Adipose tissue (tissue), 3 donors: Measurements from ENCODE around the gene EMC9. TPM values are rescaled to one million over a fixed set of nuclear protein-coding genes. Genes with fewer than 3 reads are reported as not detected.

Source experiments
- H3K27ac ChIP-seq: one replicate; pipeline ENCODE4 v1.5.1; 2013; ENCODE audit warnings: low read depth, low read length
- WGBS, 3 donors: extraction: QIAGEN DNeasy Blood & Tissue Kit; methylation state at CpG; one replicate each; pipeline ENCODE4 v1.1.7; 2013; 5-methylcytosine and 5-hydroxymethylcytosine counted together
- polyA plus RNA-seq, 3 donors: library from polyadenylated mRNA; stranded (reverse); fragments of 200-250 nt; gene quantifications; one replicate each; pipeline ENCODE4 v1.2.3, GENCODE V29; 2013
- donor health status: healthy with polysubstance abuse.
- donor health status: Bipolar disorder and iron deficiency.
- donor health status: healthy.

The EMC9 gene
- polyA plus RNA-seq, 3 donors: 16.3 to 17.3 (median 17.2) TPM

- 87 to 93% (median 88%) methylated on average over 8 of the region's 8 CpGs for WGBS, 3 donors
- no peak overlapping the region for H3K27ac ChIP-seq
Measured at GRCh38 chr14:24137529-24138395, 3.6 kb downstream of the EMC9 start.

- WGBS, 3 donors: 23 to 36% (median 35%) methylated on average over 13 of the region's 13 CpGs
- H3K27ac ChIP-seq: no peak overlapping the region
Measured at GRCh38 chr14:24136684-24137528, 4.5 kb downstream of the EMC9 start.

DNA sequence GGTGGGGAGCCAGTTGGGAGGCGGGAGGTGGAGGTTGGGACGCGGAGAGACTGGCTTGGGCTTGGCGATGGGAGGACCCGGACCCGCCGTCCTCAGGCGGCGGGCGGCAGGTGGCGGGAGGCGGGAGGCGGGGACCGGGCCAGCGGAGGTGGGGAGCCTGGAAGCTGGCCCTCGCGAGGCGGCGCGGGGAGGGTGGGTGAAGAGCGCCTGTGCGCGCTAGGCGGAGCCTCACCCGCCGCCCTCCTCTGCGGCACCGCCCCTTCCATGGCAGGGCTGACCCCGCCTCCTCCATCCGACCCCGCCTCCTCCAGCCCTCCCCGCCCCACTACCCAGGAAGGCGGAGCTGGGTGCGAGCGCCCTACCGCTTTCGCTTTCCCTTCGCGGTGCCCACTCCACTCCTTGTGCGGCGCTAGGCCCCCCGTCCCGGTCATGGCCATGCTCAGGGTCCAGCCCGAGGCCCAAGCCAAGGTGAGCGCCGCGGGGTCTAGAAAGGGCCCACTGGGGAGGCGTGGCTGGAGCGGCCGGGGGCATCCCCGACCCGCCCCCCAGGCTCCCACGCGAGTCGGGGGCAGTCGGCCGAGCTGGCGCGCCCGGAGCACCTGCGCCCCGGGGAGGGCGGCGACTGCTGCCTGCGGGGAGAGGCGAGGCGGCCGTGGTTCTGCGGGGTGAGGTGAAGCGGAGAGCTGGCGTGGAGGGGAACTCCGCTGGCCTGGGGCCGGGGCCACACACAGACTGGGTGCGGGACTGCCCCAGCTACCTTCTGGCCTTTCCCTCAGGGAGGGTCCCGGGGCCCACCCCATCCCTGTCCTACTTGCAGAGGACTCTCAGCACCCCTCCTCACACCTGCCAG is 5.3 kb downstream of the EMC9 start, which contains the start of gene PSME1:
TSS of gene PSME1 (plus strand) at position 361 of the 850 bp plus-strand sequence. CDS start at position 430, 69 bp downstream.
- H3K27ac ChIP-seq: no peak within 1 kb of the TSS
- WGBS, 3 donors: 0 to 1% (median 1%) methylated on average over 41 to 75 of the region's 75 CpGs

DNA sequence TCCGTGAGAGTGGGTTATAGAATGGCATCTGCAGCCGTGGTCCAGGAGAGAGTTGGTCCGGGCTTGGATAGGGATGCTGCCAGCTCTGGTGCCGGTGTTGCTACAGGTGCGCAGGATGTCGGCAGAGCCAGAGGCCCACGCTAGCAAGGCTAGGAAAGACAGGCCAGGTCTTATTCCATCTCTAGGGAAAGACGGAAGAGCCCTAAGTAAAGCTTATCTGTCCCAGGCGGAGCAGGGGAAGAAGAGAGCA is 5.9 kb downstream of the EMC9 start:
- no peak overlapping the region for H3K27ac ChIP-seq
- WGBS, 3 donors: 5 to 10% (median 7%) methylated on average over 9 of the region's 9 CpGs

GRCh38 chr14:24133735-24134134 is 7.7 kb downstream of the EMC9 start:
- no peak overlapping the region for H3K27ac ChIP-seq
- 91 to 98% (median 92%) methylated on average over 1 of the region's 1 CpG for WGBS, 3 donors

DNA sequence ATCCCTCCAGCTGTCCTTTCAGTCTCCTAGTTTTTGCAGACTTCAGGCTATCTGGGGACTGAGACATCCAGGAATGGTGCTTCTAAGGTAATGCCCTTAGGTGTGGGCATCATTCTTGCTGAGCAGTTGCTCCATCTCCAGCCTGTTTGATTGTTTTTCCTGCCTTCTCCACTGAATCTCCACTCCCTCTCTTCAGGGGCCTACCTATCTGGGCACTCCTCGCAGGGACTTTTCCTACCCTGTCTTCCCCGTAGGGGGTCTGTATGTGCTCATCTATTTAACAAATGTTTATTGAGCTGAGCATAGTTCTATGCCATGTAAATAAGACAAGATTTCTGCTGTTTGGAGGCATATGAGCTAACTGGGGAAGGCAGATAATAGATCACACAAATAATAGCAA is 8.4 kb downstream of the EMC9 start:
- no peak overlapping the region for H3K27ac ChIP-seq
- 96 to 100% (median 99%) methylated on average over 2 of the region's 2 CpGs for whole genome bisulfite sequencing, 3 donors

GRCh38 chr14:24132061-24132685 is 9.2 kb downstream of the EMC9 start:
- 37 to 65% (median 57%) methylated on average over 23 to 24 of the region's 24 CpGs for WGBS, 3 donors
- H3K27ac ChIP-seq: no peak overlapping the region

DNA sequence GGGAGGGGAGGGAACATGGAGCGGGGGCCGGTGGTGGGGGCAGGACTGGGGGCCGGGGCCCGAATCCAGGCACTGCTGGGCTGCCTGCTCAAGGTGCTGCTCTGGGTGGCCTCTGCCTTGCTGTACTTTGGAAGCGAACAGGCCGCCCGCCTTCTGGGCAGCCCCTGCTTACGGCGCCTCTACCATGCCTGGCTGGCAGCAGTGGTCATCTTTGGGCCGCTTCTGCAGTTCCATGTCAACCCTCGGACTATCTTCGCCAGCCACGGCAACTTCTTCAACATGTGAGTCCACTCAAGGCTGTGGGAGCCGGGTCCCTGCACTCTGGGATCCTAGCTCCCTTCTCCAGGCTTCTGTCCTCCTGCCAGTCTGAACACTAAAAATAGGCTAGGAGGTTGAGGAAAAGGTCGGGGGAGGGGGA is 9.8 kb downstream of the EMC9 start:
- 48 to 81% (median 70%) methylated on average over 14 to 15 of the region's 15 CpGs for WGBS, 3 donors
- H3K27ac ChIP-seq: no peak overlapping the region

DNA sequence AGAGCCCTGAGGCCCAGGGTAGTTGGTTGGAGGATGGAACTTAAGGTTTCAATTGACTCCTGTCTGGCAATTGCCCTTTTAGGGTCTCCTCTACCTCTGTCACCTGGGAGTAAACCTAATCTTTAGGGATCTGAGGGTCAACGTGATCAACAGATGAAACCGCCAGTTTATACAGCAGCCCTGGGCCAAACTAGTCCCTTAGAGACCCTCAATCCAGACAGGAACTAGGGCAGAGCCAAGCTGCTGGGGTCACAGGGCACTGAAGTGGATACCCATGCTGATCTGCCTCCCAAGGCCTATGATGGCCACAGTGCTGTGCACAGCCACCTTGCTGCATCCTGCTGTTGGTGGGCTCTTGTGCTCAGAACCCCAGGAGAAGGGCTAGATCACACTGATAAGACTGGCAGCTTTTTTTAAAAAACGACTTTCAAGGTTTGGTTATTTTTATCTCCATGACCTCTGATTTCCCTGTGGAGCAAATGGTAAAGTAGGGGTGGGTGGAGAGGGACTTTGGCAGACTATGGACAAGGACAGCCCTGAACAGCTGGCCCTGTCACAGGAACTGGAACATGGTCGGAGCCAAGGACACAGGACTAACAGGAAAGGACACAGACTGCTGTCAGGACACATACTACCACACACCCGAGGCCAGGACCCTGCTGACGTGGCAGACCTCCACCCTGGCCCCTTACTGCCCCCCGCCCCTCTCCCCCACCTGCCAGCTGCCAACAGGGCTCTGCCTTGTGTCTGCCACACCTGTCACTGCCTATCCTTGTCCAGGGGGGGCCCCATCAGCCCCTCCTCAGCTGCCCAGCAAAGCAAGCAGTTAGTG is 10.5 kb downstream of the EMC9 start:
- 30 to 53% (median 50%) methylated on average over 7 of the region's 7 CpGs for WGBS, 3 donors
- H3K27ac ChIP-seq: no peak overlapping the region

GRCh38 chr14:24130380-24130716 is 11.0 kb downstream of the EMC9 start, which contains the start of gene FITM1:
FITM1 (plus strand) TSS chr14:24130659; CDS start chr14:24131564, 905 bp downstream.
- 82 to 92% (median 89%) methylated on average over 5 of the region's 5 CpGs for WGBS, 3 donors
- H3K27ac ChIP-seq: no peak within 1 kb of the TSS

- 89 to 99% (median 96%) methylated on average over 8 of the region's 8 CpGs for WGBS, 3 donors
- no peak overlapping the region for H3K27ac ChIP-seq
Measured at GRCh38 chr14:24129410-24129998, 11.9 kb downstream of the EMC9 start.

GRCh38 chr14:24127673-24128072 is 13.7 kb downstream of the EMC9 start:
- H3K27ac ChIP-seq: no peak overlapping the region
- WGBS, 3 donors: 90 to 96% (median 90%) methylated on average over 2 of the region's 2 CpGs

GRCh38 chr14:24126939-24127338 is 14.5 kb downstream of the EMC9 start:
- no peak overlapping the region for H3K27ac ChIP-seq

DNA sequence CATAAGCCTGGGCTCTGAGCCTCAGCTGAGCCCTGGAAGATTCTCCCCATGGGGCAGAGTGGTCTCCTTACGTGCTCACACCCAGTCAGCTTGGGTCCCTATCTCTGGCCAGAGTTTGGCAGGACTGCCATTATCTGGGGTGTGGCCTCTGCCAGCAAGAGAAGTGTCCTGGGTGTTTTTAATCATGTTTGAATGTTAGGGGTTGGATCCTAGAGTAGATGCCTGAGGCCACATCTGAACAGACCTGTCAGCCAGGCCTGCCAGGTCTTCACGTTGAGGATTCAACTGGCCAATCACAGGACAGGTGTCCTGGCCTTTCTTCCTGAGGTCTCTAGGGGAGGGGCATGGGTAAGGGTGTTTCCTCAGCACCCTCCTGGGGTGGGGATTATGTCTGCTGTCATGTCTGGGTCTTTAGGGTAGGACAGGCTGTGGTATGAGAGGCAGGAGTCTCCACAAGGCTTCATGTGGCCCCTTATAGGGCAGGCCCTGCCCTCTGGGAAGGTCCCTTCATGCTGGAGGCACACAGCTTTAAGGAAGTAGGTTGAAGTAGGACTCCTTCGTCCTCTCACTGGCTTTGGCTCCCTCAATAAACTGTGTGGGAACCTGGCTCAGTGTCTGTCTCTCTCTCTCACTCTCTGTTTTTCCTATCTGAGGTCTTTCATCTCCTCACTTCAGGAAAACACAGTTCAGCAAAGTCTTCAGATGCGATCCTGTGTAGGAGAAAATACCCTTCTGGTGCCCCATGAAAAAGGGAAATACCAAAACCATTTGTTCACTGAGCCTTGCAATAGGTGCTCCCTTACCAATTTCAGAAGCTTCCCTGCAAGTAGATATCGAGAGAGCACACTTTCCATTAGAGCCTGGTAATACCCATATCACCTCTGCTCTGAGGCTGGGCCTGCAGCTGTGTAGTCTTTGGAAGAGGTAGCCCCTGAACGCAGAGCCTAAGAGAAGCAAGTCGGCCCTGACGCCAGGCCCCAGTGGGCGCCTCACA is 17.7 kb downstream of the EMC9 start:
- no peak overlapping the region for H3K27ac ChIP-seq
- WGBS, 3 donors: 81 to 89% (median 86%) methylated on average over 9 of the region's 9 CpGs

DNA sequence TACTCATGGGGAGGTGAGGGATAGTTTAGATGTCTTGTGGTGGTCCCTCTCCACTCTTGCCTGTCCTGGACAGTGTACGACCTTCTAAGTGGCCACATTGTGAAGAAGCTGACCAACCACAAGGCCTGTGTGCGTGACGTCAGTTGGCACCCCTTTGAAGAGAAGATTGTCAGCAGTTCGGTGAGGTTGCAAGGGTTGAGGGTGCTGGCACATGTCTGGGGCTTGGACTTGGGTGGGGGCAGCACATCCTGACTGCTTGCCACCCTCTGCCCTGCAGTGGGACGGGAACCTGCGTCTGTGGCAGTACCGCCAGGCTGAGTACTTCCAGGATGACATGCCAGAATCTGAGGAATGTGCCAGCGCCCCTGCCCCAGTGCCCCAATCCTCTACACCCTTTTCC is 18.5 kb downstream of the EMC9 start:
- 94 to 95% (median 95%) methylated on average over 8 of the region's 8 CpGs for WGBS, 3 donors
- no peak overlapping the region for H3K27ac ChIP-seq

GRCh38 chr14:24122416-24122815 is 19.0 kb downstream of the EMC9 start:
- 87 to 100% (median 97%) methylated on average over 4 of the region's 4 CpGs for WGBS, 3 donors
- no peak overlapping the region for H3K27ac ChIP-seq
